HT1080 (cell line): ENCODE measurements around the gene KRTAP1-3. TPM values are rescaled to one million over a fixed set of nuclear protein-coding genes. Genes with fewer than 3 reads are reported as not detected.
"Not testable (repeated sequence)": the region's sequence is repeated elsewhere in the genome, so short reads cannot be mapped to it uniquely, and the experiment has no call there.

ENCODE experiments used
- DNase-seq: peaks from one replicate; pipeline ENCODE4 v3.0.0-alpha.2; 2015; ENCODE audit warnings: low read depth
- total RNA-seq: library from RNA; depleted of rRNA; stranded (reverse); fragments of >200 nt; shearing (Covaris generic); gene quantifications from 2 replicates; pipeline ENCODE4 v1.2.3, GENCODE V29; 2014

Gene KRTAP1-3
- total RNA-seq, 1 experiment from 2014 or later = not detected

GRCh38 chr17:41054556-41054955 is 19.9 kb upstream of the KRTAP1-3 start:
- DNase-seq = not testable (repeated sequence)

- no peak for DNase-seq
Observed at GRCh38 chr17:41054025-41054424, 19.4 kb upstream of the KRTAP1-3 start.

GRCh38 chr17:41052566-41052965 is 17.9 kb upstream of the KRTAP1-3 start:
- DNase-seq = no peak

GRCh38 chr17:41049110-41049509 is 14.4 kb upstream of the KRTAP1-3 start:
- peak; percentile 68 for DNase-seq

- peak; percentile 26 for DNase-seq
Observed at GRCh38 chr17:41048441-41048840, 13.8 kb upstream of the KRTAP1-3 start.

- not testable (repeated sequence) for DNase-seq
Observed at GRCh38 chr17:41046735-41047465, 12.2 kb upstream of the KRTAP1-3 start, which contains the start of gene KRTAP2-1. TSS of gene KRTAP2-1 (minus strand) at chr17:41047316. CDS start at chr17:41047267, 49 bp downstream.

GRCh38 chr17:41042953-41043352 is 8.3 kb upstream of the KRTAP1-3 start:
- no peak for DNase-seq

GRCh38 chr17:41040783-41041571 is 6.3 kb upstream of the KRTAP1-3 start, which contains the start of gene KRTAP1-1:
TSS of gene KRTAP1-1 (minus strand) at chr17:41041450. CDS start at chr17:41041397, 53 bp downstream.
- DNase-seq = not testable (repeated sequence)

- DNase-seq = no peak
Observed at GRCh38 chr17:41037853-41038350, 3.2 kb upstream of the KRTAP1-3 start.

GRCh38 chr17:41029633-41030245 is 4.9 kb downstream of the KRTAP1-3 start, which contains the start of gene KRTAP1-4:
TSS of gene KRTAP1-4 (minus strand) at chr17:41030195. CDS start at chr17:41030078, 117 bp downstream.
- no peak for DNase-seq

- no peak for DNase-seq
Observed at GRCh38 chr17:41026715-41027471, 7.8 kb downstream of the KRTAP1-3 start, which contains the start of gene KRTAP1-5. TSS of gene KRTAP1-5 (minus strand) at chr17:41027208. CDS start at chr17:41027155, 53 bp downstream.

GRCh38 chr17:41024697-41025096 is 10.0 kb downstream of the KRTAP1-3 start:
- DNase-seq = no peak

GRCh38 chr17:41020336-41020735 is 14.3 kb downstream of the KRTAP1-3 start:
- DNase-seq = no peak

- DNase-seq = no peak
Observed at GRCh38 chr17:41019415-41019814, 15.3 kb downstream of the KRTAP1-3 start.

- DNase-seq = no peak
Observed at GRCh38 chr17:41018541-41018940, 16.1 kb downstream of the KRTAP1-3 start.

GRCh38 chr17:41016578-41017215 is 18.0 kb downstream of the KRTAP1-3 start:
- DNase-seq = no peak

GRCh38 chr17:41015454-41015853 is 19.2 kb downstream of the KRTAP1-3 start:
- no peak for DNase-seq

- DNase-seq = no peak
Observed at GRCh38 chr17:41013606-41014005, 21.1 kb downstream of the KRTAP1-3 start.

GRCh38 chr17:41013181-41013580 is 21.5 kb downstream of the KRTAP1-3 start:
- DNase-seq = no peak
